ENCODE results near the gene ZNF488.

The ZNF488 gene

DNA sequence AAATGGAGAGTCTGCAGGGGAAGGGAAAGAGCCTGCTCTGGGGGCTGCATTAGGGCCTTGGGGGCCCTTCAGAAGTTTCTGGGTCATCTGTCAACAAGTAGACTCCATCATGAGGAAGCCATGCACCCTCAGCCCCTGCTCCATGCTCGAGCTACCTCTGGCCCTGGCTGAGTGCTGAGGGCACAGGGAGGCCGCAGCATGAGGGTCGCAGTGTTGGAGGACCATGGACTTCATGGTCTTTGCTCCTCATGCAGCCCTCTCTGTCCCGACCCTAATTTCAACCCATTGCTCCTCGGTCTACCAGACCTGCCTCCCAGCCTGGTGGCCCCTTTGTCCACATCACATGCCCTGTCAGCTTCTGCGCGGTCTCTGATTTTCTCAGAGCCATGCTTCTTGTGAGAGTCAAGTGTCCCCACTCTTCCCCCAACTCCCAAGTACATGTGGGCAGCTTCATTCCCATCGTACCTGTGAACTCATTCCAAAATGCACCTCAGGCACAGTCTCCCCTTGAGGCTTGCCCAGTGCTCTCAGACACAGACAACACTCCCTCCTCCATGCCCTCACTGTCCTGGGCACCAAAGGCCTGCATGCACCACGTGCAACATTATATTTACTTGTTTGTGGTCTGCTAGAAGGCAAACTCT lies 14.7 kb downstream of the ZNF488 start:
- no peak for TF ChIP-seq FOXP2 (optimal IDR thresholded peaks at IDR 0.05; ENCODE audit: borderline replicate concordance, extremely low read depth, extremely low read length, insufficient read depth)
- no peak for TF ChIP-seq SIN3A (IDR thresholded peaks at IDR 0.05; ENCODE audit: borderline replicate concordance, insufficient read depth, low read length)
- TF ChIP-seq, protein P1, sequence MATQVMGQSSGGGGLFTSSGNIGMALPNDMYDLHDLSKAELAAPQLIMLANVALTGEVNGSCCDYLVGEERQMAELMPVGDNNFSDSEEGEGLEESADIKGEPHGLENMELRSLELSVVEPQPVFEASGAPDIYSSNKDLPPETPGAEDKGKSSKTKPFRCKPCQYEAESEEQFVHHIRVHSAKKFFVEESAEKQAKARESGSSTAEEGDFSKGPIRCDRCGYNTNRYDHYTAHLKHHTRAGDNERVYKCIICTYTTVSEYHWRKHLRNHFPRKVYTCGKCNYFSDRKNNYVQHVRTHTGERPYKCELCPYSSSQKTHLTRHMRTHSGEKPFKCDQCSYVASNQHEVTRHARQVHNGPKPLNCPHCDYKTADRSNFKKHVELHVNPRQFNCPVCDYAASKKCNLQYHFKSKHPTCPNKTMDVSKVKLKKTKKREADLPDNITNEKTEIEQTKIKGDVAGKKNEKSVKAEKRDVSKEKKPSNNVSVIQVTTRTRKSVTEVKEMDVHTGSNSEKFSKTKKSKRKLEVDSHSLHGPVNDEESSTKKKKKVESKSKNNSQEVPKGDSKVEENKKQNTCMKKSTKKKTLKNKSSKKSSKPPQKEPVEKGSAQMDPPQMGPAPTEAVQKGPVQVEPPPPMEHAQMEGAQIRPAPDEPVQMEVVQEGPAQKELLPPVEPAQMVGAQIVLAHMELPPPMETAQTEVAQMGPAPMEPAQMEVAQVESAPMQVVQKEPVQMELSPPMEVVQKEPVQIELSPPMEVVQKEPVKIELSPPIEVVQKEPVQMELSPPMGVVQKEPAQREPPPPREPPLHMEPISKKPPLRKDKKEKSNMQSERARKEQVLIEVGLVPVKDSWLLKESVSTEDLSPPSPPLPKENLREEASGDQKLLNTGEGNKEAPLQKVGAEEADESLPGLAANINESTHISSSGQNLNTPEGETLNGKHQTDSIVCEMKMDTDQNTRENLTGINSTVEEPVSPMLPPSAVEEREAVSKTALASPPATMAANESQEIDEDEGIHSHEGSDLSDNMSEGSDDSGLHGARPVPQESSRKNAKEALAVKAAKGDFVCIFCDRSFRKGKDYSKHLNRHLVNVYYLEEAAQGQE (IDR thresholded peaks at IDR 0.05; ENCODE audit: insufficient read depth in 1 of 2, low read depth in 2 of 2, low read length in 2 of 2), result no peak
- TF ChIP-seq POLR2AphosphoS5 (IDR thresholded peaks at IDR 0.05; ENCODE audit: low read depth, low read length), result no peak
- TF ChIP-seq TAF1 (IDR thresholded peaks at IDR 0.05; ENCODE audit: borderline replicate concordance, insufficient read depth, low read length), result no peak

DNA sequence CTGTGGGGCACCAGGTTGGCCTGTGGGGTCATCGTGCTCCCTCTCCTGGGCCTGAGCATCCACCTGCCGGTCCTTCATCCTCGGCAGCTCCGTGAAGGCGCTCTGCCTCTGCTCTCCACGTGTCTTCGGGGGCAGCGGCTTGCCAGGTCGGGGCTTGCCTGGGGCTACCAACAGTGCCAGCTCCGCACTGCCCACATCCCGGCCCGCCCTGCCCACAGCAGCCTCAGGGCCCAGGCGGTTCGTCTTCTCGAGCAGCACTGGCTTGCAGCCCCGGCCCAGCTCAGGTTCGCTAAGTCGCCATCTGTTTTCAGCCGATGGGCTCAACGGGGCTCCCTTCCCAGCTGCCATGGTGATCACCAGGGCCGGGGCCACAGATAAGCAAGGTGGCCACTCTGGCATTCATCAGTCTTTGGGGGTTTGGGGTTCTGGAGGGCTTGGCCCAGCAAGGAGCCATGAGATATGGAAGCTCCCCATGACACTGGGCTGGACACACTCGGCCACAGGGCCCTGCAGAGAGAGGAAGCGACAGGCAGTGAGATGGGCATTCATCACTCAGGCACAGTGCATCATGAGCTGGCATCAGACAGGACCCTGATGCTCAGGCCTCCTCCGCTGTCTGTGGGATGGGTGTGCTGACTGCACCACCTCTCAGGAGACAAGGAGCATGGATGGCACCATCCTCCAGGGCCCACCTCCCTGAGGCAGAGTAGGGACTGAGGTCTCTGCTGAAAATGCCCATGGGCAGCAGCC lies 15.5 kb downstream of the ZNF488 start:
- TF ChIP-seq TAF1 (IDR thresholded peaks at IDR 0.05; ENCODE audit: borderline replicate concordance, insufficient read depth, low read length) (no peak), POLR2AphosphoS5 (IDR thresholded peaks at IDR 0.05; ENCODE audit: low read depth, low read length) (no peak), SIN3A (IDR thresholded peaks at IDR 0.05; ENCODE audit: borderline replicate concordance, insufficient read depth, low read length) (no peak), FOXP2 (optimal IDR thresholded peaks at IDR 0.05; ENCODE audit: borderline replicate concordance, extremely low read depth, extremely low read length, insufficient read depth) (no peak)
- TF ChIP-seq, protein P1 (IDR thresholded peaks at IDR 0.05; ENCODE audit: insufficient read depth in 1 of 2, low read depth in 2 of 2, low read length in 2 of 2), result no peak

GRCh38 chr10:47367646-47368045 lies 16.4 kb downstream of the ZNF488 start:
- TF ChIP-seq SIN3A (IDR thresholded peaks at IDR 0.05; ENCODE audit: borderline replicate concordance, insufficient read depth, low read length), result no peak
- no peak for TF ChIP-seq POLR2AphosphoS5 (IDR thresholded peaks at IDR 0.05; ENCODE audit: low read depth, low read length)
- no peak for TF ChIP-seq FOXP2 (optimal IDR thresholded peaks at IDR 0.05; ENCODE audit: borderline replicate concordance, extremely low read depth, extremely low read length, insufficient read depth)
- TF ChIP-seq, protein P1 (IDR thresholded peaks at IDR 0.05; ENCODE audit: insufficient read depth in 1 of 2, low read depth in 2 of 2, low read length in 2 of 2), result no peak
- no peak for TF ChIP-seq TAF1 (IDR thresholded peaks at IDR 0.05; ENCODE audit: borderline replicate concordance, insufficient read depth, low read length)

GRCh38 chr10:47366731-47367460 lies 17.2 kb downstream of the ZNF488 start:
- TF ChIP-seq POLR2AphosphoS5 (IDR thresholded peaks at IDR 0.05; ENCODE audit: low read depth, low read length) (no peak), FOXP2 (optimal IDR thresholded peaks at IDR 0.05; ENCODE audit: borderline replicate concordance, extremely low read depth, extremely low read length, insufficient read depth) (no peak), TAF1 (IDR thresholded peaks at IDR 0.05; ENCODE audit: borderline replicate concordance, insufficient read depth, low read length) (no peak)
- TF ChIP-seq, protein P1 (IDR thresholded peaks at IDR 0.05; ENCODE audit: insufficient read depth in 1 of 2, low read depth in 2 of 2, low read length in 2 of 2), result no peak
